GM18873 (cell line): Measurements from ENCODE around the gene MORN3.

Experiments
- ATAC-seq: cut with Tn5 transposase; IDR thresholded peaks from one replicate; pipeline ENCODE4 v1.9.1; 2021; ENCODE audit warnings: mild to moderate bottlenecking, moderate library complexity, moderate number of reproducible peaks; ENCODE audit not compliant: unreplicated experiment, low FRiP score

MORN3 gene

GRCh38 chr12:121610239-121611149 is 59.0 kb downstream of the MORN3 start:
- no peak for ATAC-seq

DNA sequence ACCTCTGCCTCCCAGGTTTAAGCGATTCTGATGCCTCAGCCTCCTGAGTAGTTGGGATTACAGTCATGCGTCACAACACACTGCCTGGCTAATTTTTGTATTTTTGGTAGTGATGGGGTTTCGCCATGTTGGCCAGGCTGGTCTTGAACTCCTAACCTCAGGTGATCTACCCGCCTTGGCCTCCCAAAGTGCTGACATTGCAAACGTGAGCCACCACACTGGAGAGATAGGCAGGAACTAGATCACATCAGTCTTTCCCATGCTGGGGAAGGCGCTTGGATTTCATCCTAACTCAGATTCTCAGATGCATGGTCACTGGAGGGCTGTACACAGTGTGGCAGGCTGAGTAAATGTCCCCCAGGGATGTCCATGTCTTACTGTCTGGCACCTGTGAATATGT is 61.2 kb downstream of the MORN3 start:
- ATAC-seq: no peak

DNA sequence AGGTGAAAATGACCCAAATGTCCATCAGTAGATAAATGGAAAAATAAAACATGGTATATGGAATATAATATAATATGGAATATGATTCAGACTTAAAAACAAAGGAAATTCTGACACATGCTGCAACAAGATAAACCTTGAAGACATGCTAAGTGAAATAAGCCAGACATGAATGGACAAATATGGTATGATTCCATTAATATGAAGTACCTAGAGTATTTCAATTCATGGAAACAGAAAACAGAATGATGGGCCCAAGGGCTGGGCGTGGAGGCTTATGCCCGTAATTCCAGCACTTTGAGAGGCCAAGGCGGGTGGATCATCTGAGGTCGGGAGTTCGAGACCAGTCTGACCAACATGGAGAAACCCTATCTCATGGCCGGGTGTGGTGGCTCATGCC is 65.9 kb downstream of the MORN3 start:
- no peak for ATAC-seq

DNA sequence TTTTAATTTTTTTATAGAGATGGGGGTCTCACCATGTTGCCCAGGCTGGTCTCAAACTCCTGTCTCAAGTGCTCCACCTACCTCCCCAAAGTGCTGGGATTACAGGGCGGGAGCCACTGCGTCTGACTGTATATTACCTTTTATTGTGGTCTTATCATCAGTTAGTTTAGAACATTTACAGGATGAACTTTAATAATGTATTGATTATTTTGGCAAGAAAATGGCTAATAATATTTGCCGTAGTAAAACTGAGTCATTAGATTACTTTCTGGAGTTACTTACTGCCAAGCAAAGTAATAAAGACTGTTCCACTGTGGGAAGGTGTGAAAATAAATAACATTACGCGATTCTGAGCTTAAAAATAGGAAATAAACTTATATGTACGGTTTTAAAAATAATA is 66.7 kb downstream of the MORN3 start:
- no peak for ATAC-seq

- ATAC-seq: no peak
Observed at GRCh38 chr12:121600702-121601336, 68.6 kb downstream of the MORN3 start.
